GM18951 (cell line): ENCODE measurements around the gene CCR9.

Experiments used
- POLR2A ChIP-seq: IDR thresholded peaks from 4 replicates; pipeline ENCODE4 v1.6.1; 2011; ENCODE audit warnings: mild to moderate bottlenecking; ENCODE audit not compliant: insufficient read length, insufficient read depth; ENCODE audit errors: extremely low read depth
- in situ Hi-C: fragments of 300-500 bp; cut with MboI; formaldehyde crosslinking; loops from one replicate; pipeline ENCODE4 v1.12.0; 2022; ENCODE audit warnings: low sequenced_read_pairs, mixed read lengths, inconsistent platforms; ENCODE audit not compliant: unreplicated experiment

Gene CCR9

GRCh38 chr3:45922950-45923590 lies 36.7 kb downstream of the CCR9 start:
- no peak for TF ChIP-seq POLR2A
- in situ Hi-C loops = loop anchor here (5.0 kb wide), 1 partner anchor 171 kb away; no protein-coding TSS in a partner anchor

DNA sequence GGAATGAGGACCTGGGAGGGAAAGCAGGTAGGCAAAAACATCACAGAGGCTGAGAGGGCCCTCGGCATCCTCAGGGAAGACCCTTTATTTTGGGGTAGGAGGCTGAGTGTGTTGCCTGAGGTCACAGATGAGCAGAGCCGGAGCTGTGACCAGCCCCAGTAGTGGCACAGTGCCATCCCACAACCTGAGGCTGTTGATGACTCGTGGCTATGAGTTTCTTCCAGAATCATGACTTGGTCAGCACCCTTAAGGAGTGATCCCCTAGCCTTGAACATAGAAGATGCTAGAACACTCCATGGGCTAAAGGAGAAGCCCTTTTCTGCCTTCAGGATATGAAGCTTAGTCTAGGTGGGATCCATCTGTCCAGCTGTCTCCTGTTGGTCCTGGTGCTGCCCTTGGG lies 37.4 kb downstream of the CCR9 start:
- in situ Hi-C loops = loop anchor here (5.0 kb wide), 1 partner anchor 171 kb away; no protein-coding TSS in a partner anchor
- TF ChIP-seq POLR2A = no peak

- TF ChIP-seq POLR2A = no peak
- in situ Hi-C loops = loop anchor here (25.0 kb wide), 2 partner anchors 284 to 416 kb away; partner anchors contain the start of gene CCR1
These were observed 41.5 kb downstream of the CCR9 start for GRCh38 chr3:45927881-45928280.

DNA sequence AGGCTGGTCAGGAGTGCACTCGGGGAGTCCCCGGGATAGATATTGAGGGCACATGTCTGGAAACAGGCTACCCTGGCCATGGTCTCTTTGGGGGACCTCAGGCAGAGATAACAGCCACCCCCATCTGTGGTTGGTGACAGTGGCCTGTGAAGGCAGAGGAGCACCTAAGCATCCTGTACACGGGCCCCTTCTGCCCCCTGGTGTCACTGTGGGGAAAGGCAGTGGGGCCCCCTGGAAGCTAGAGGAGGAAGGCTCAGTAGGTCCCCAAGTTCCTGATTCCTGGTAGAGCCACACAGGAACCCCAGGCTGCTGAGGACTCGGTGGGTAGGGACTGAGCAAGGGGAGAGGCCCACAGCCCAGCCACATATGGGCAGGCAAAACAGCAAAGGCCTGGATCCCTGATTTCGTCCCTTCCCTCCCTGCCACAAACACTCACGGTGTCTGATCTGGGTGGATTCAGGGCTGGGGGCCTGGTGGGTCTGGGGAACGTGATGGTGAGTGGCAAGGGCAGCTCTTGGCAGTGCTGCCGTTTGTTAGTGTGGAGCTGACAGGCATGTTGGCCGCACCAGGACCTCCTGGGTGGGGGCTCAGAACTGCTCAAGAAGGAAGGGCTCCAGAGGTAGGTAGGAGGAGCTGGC lies 42.8 kb downstream of the CCR9 start:
- in situ Hi-C loops = loop anchor here (25.0 kb wide), 2 partner anchors 283 to 417 kb away; partner anchors contain the start of gene CCR1
- no peak for TF ChIP-seq POLR2A

DNA sequence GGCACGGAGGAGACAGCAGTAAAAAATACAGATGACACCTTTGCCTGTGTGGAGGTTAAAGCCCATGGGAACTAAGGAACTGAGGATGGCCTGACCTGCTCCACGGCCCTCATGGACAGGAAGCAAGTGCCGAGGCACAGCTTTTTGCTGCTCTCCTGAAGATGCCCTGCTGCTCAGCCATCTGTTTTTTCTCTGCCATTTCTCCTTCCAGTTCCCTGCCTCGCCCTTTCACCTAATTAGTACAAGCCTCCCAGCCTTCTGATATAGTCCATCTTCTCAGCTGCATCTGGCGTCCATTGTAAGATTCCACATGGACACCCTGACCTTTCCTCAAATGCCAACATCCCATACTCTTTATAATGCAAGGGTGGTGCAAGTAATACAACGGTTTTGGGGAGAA lies 45.2 kb downstream of the CCR9 start:
- TF ChIP-seq POLR2A = no peak
- in situ Hi-C loops = loop anchor here (25.0 kb wide), 2 partner anchors 281 to 419 kb away; partner anchors contain the start of gene CCR1

- in situ Hi-C loops = loop anchor here (25.0 kb wide), 2 partner anchors 280 to 420 kb away; partner anchors contain the start of gene CCR1
These were observed 45.8 kb downstream of the CCR9 start for GRCh38 chr3:45932112-45932511.

DNA sequence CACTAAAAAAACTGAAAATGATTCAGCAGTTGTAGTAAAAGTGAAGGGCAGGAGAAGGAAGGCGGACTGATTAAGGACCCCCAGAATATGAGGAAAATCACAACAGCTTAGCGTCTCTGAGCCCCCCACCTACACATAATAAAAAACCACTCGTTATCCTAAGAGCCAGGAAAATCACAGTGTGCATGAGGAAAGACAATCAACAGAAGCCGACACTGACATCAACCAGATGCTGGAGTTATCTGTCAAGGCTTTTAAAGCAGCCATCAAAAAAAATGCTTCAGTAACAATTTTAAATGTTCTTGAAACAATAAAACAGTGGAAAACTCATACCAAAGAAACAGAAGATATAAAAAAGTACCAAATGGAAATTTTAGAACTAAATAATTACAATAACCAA lies 47.2 kb downstream of the CCR9 start:
- TF ChIP-seq POLR2A = no peak
- in situ Hi-C loops = loop anchor here (25.0 kb wide), 2 partner anchors 279 to 421 kb away; partner anchors contain the start of gene CCR1

More at GRCh38 chr3:45932112-45932511, 45.8 kb downstream of the CCR9 start:
- TF ChIP-seq POLR2A = no peak

- TF ChIP-seq POLR2A = no peak
- in situ Hi-C loops = loop anchor here (25.0 kb wide), 2 partner anchors 276 to 424 kb away; partner anchors contain the start of gene CCR1
These were observed 49.9 kb downstream of the CCR9 start for GRCh38 chr3:45936261-45936660.

GRCh38 chr3:45937206-45938042 lies 51.1 kb downstream of the CCR9 start:
- TF ChIP-seq POLR2A = no peak
- in situ Hi-C loops = loop anchor here (25.0 kb wide), 2 partner anchors 275 to 425 kb away; partner anchors contain the start of gene CCR1

GRCh38 chr3:45938043-45938435 lies 51.7 kb downstream of the CCR9 start:
- TF ChIP-seq POLR2A = no peak
- in situ Hi-C loops = loop anchor here (25.0 kb wide), 2 partner anchors 274 to 426 kb away; partner anchors contain the start of gene CCR1

DNA sequence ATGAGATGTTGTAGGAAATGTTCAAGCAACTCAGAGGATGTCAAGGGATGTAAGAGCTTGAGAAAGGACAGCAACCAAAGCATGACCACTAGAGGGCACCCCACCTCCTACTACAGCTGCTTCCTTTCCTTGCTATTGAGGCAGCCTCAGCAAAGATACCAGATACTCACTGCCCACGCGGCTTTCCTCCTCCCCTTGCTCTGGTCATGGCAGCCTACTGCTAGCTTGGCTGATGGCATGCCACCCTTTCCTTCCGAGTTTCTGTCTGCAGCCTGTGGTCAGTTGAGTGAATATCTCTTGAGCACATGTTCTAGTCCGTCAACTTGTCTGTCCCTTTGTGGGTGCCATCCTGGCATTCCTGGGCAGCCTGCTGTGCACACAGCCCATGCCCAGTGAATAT lies 52.5 kb downstream of the CCR9 start:
- in situ Hi-C loops = loop anchor here (25.0 kb wide), 2 partner anchors 273 to 427 kb away; partner anchors contain the start of gene CCR1
- no peak for TF ChIP-seq POLR2A

DNA sequence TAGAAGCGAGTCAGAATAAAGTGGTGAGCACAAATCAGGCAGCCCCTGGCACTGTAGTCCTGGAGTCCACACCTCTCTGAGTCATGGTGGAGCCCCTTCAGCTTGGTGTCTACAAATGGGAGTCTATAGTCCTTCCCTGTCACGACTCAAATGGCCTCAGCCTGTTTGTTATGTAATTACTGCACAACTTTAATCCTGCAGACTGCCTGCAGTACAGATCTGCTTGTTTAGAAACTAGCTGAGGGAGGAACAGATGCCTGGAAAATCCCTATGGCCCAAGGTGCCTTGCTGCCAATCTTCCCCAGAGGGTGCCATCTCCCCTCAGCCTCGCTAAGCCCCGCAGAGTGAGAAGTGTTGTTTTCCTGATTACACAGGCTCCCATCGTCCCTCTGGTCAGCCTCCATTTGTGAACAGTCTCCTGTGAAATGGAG lies 53.0 kb downstream of the CCR9 start:
- in situ Hi-C loops = loop anchor here (25.0 kb wide), 2 partner anchors 273 to 427 kb away; partner anchors contain the start of gene CCR1
- no peak for TF ChIP-seq POLR2A
